SK-N-SH (cell line): ENCODE results near the gene GEN1. TPM values are rescaled to one million over a fixed set of nuclear protein-coding genes. Genes with fewer than 3 reads are reported as not detected.

Experiments
- CTCF ChIA-PET: fragments of 300-600, 350-600 bp; formaldehyde crosslinking; extraction: SDS; loops from one replicate; lab custom pipeline; 2021; lab: Yijun Ruan, JAX
- POLR2A ChIA-PET: fragments of 350-600 bp; sonication (Branson Sonifier 250); formaldehyde crosslinking; extraction: SDS; loops from one replicate; lab custom pipeline; 2020; ENCODE audit warnings: antibody characterized with exemption, inconsistent platforms; lab: Yijun Ruan, JAX
- DNase-seq: peaks from one replicate; pipeline ENCODE4 v3.0.0; 2012
- H2AFZ ChIP-seq: fragments of 200-600 bp; sonication (generic); 2 replicates; pipeline ENCODE4 v1.8.1; 2016; ENCODE audit warnings: antibody characterized with exemption, mild to moderate bottlenecking, low read depth
- H3F3A ChIP-seq: fragments of 200-600 bp; sonication (generic); replicated peaks from 2 replicates; pipeline ENCODE3; 2016; ENCODE audit warnings: antibody characterized with exemption, mild to moderate bottlenecking; ENCODE audit not compliant: insufficient read depth
- H3K27ac ChIP-seq, 2 experiments: fragments of 200-500 bp in 1 of 2; fragments of 200-600 bp in 1 of 2; sonication (Bioruptor generic) in 1 of 2; sonication (generic), shearing (Covaris generic) in 1 of 2; 2 replicates each; pipeline versions ENCODE4 v1.5.1 to v1.6.1; 2014 to 2016; ENCODE audit warnings: low read depth in 2 of 2, inconsistent platforms in 1 of 2, low read length in 1 of 2, mild to moderate bottlenecking in 1 of 2, mixed read lengths in 1 of 2
- H3K27me3 ChIP-seq: fragments of 200-600 bp; sonication (generic), shearing (Covaris generic); 2 replicates; pipeline ENCODE4 v1.6.1; 2016; ENCODE audit warnings: mixed run types; ENCODE audit not compliant: insufficient read depth
- H3K36me3 ChIP-seq, 2 experiments: fragments of 200-500 bp in 1 of 2; fragments of 200-600 bp in 1 of 2; sonication (Bioruptor generic) in 1 of 2; sonication (generic) in 1 of 2; replicated peaks in 1 of 2; 2 replicates each; pipeline versions ENCODE3 to v1.5.1; 2014 to 2016; ENCODE audit warnings: low read length in 1 of 2, mild to moderate bottlenecking in 1 of 2; ENCODE audit not compliant: insufficient read depth in 2 of 2, control insufficient read depth in 1 of 2
- H3K4me1 ChIP-seq, 2 experiments: fragments of 200-500 bp in 1 of 2; fragments of 200-600 bp in 1 of 2; sonication (Bioruptor generic) in 1 of 2; sonication (generic), shearing (Covaris generic) in 1 of 2; 2 replicates each; pipeline versions ENCODE4 v1.5.1 to v1.6.1; 2014 to 2016; ENCODE audit warnings: low read depth in 1 of 2, low read length in 1 of 2, mixed run types in 1 of 2; ENCODE audit not compliant: insufficient read depth in 2 of 2, control insufficient read depth in 1 of 2
- H3K4me2 ChIP-seq: fragments of 200-600 bp; sonication (generic), shearing (Covaris generic); 2 replicates; pipeline ENCODE4 v1.6.1; 2017; ENCODE audit warnings: mixed run types
- H3K4me3 ChIP-seq, 2 experiments: fragments of 200-500 bp in 1 of 2; fragments of 200-600 bp in 1 of 2; sonication (Bioruptor generic) in 1 of 2; sonication (generic), shearing (Covaris generic) in 1 of 2; 2 replicates each; pipeline versions ENCODE4 v1.5.1 to v1.8.1; 2014 to 2016; ENCODE audit warnings: low read depth in 2 of 2, inconsistent platforms in 1 of 2, low read length in 1 of 2, mild to moderate bottlenecking in 1 of 2, mixed read lengths in 1 of 2, moderate library complexity in 1 of 2
- H3K79me2 ChIP-seq: fragments of 200-600 bp; sonication (generic); 2 replicates; pipeline ENCODE4 v1.8.1; 2017; ENCODE audit warnings: mild to moderate bottlenecking; ENCODE audit not compliant: insufficient read depth
- H3K9ac ChIP-seq: fragments of 200-600 bp; sonication (generic); 2 replicates; pipeline ENCODE4 v1.6.1; 2017; ENCODE audit warnings: mixed run types
- H3K9me2 ChIP-seq: fragments of 200-600 bp; sonication (generic); 2 replicates; pipeline ENCODE4 v1.6.1; 2017; ENCODE audit warnings: mixed run types
- H3K9me3 ChIP-seq: fragments of 200-600 bp; sonication (generic); 2 replicates; pipeline ENCODE4 v1.6.1; 2017; ENCODE audit warnings: mixed run types, mild to moderate bottlenecking, moderate library complexity
- H4K20me1 ChIP-seq: fragments of 200-600 bp; sonication (generic); 2 replicates; pipeline ENCODE4 v1.6.1; 2017; ENCODE audit warnings: mild to moderate bottlenecking, mixed run types; ENCODE audit not compliant: insufficient read depth
- EP300 ChIP-seq, 2 experiments: IDR thresholded peaks; 2 replicates each; pipeline versions ENCODE4 v1.4.0 to v1.6.1; 2012; ENCODE audit warnings: borderline replicate concordance in 1 of 2, low read depth in 1 of 2, low read length in 1 of 2
- FOSL2 ChIP-seq: IDR thresholded peaks from 2 replicates; pipeline ENCODE4 v1.4.0; 2012; ENCODE audit warnings: low read depth, mild to moderate bottlenecking, moderate library complexity, borderline replicate concordance
- FOXJ3 ChIP-seq: sonication (generic); formaldehyde crosslinking; IDR thresholded peaks from 2 replicates; pipeline ENCODE4 v1.5.1; 2020; ENCODE audit warnings: mild to moderate bottlenecking, missing genetic modification reagents
- GATA2 ChIP-seq: sonication (generic); formaldehyde crosslinking; IDR thresholded peaks from 2 replicates; pipeline ENCODE4 v1.5.0; 2020; ENCODE audit warnings: mild to moderate bottlenecking, missing genetic modification reagents
- JUND ChIP-seq: IDR thresholded peaks from 2 replicates; pipeline ENCODE4 v1.4.0; 2012
- MEF2A ChIP-seq: IDR thresholded peaks from 2 replicates; pipeline ENCODE4 v1.4.0; 2012; ENCODE audit warnings: low read depth, borderline replicate concordance
- MXI1 ChIP-seq: IDR thresholded peaks from 2 replicates; pipeline ENCODE4 v1.6.1; 2012; ENCODE audit warnings: mild to moderate bottlenecking, low read depth, low read length, improper control_type of control experiment
- NRF1 ChIP-seq: IDR thresholded peaks from 2 replicates; pipeline ENCODE4 v1.6.1; 2012; ENCODE audit warnings: low read depth, mild to moderate bottlenecking, low read length
- PBX3 ChIP-seq: IDR thresholded peaks from 2 replicates; pipeline ENCODE4; 2012
- RFX5 ChIP-seq: IDR thresholded peaks from 2 replicates; pipeline ENCODE4 v1.6.1; 2012; ENCODE audit warnings: mild to moderate bottlenecking, improper control_type of control experiment, low read length
- TEAD4 ChIP-seq: IDR thresholded peaks from 2 replicates; pipeline ENCODE4 v1.4.0; 2012; ENCODE audit warnings: mild to moderate bottlenecking, borderline replicate concordance; ENCODE audit not compliant: insufficient read depth
- YY1 ChIP-seq: IDR thresholded peaks from 2 replicates; pipeline ENCODE4 v1.4.0; 2012; ENCODE audit warnings: low read depth, mild to moderate bottlenecking
- WGBS: methylation state at CpG from one replicate; pipeline ENCODE4 v1.1.6; 2017; ENCODE audit warnings: low lambda C conversion rate; 5-methylcytosine and 5-hydroxymethylcytosine counted together
- polyA plus RNA-seq, 3 experiments: library from polyadenylated mRNA; depleted of rRNA; stranded (reverse); fragments of >200 nt; gene quantifications; 2 replicates each; pipeline ENCODE4 v1.2.3, GENCODE V29; 2012
- TF ChIP-seq, protein P1 (sequence below): IDR thresholded peaks from 2 replicates; pipeline ENCODE4 v1.6.1; 2012; ENCODE audit warnings: mild to moderate bottlenecking, low read depth, low read length, moderate library complexity
- TF ChIP-seq, protein P2 (sequence below): IDR thresholded peaks from 2 replicates; pipeline ENCODE4 v1.4.0; 2012; ENCODE audit warnings: low read depth, borderline replicate concordance

Gene GEN1
- polyA plus RNA-seq, 1 of the 3 experiments (the other 2 are of a cell fraction) = 5.3 TPM

DNA sequence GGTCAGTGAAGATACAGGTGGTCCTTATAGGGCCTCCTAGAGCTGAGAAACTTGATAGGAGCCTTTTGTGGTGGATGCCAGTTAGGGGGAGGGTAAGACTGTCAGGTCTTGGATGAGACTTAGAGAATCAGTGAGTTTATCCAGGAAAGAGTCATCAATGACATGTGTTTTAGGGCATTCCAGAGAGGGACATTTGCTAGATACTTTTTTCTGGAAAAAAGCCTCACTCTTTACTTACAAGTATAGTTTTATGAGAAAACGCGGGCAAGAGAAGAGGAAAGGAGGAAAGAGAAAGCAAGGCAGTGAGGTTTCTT is 37.8 kb downstream of the GEN1 start:
- Histone ChIP-seq H2AFZ (no peak overlapping the region), H3K27me3 (no peaks in the 10 kb centered on the region), H3K79me2 (no peaks in the 10 kb centered on the region), H4K20me1 (no peaks in the 10 kb centered on the region), H3K27ac (no peak overlapping the region), H3F3A (no peaks in the 10 kb centered on the region), H3K9ac (no peak overlapping the region), H3K9me2 (no peaks in the 10 kb centered on the region), H3K4me1 (peaks cover 4 to 22% of the 10 kb centered on the region in 2 experiments; a peak in 2 of 4 replicates), H3K9me3 (no peaks in the 10 kb centered on the region), H3K4me3 (no peak overlapping the region), H3K36me3 (no peaks in the 10 kb centered on the region), H3K4me2 (no peak overlapping the region)
- CTCF ChIA-PET = interaction anchor here (0.9 to 1.5 kb wide), 2 partner anchors 15 to 72 kb away, joined by 3 to 4 read pairs; no protein-coding TSS in a partner anchor
- 92% methylated on average over 2 of the region's 2 CpGs for WGBS
- no peak for DNase-seq
- TF ChIP-seq EP300 (IDR thresholded peaks at IDR 0.05; ENCODE audit: borderline replicate concordance in 1 of 2, low read depth in 1 of 2, low read length in 1 of 2) (no peak), FOXJ3 (no peak), TEAD4 (no peak)
- POLR2A ChIA-PET = no interaction called here

DNA sequence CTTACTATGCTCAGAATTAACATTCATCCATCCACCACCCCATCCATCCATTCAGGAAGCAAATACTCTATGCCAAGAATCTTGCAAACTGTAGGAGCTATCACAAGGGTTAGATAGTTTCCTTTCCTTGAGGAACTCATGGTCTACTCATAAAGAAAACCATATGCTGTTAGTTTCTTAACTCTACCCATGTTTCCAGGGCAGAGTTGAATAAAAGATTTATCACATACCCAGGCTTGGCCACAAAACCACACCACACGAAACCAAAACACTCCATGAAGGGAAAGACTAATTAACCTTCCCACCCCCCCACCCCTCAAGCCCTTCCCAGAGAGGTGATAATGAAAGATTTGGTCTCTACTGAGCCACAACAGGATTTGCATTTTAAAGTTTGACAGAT is 38.6 kb downstream of the GEN1 start:
- H3F3A ChIP-seq = no peaks in the 10 kb centered on the region
- H3K4me3 ChIP-seq = no peak overlapping the region
- TF ChIP-seq PBX3 = no peak
- TF ChIP-seq, all 33 proteins: peak for 0
- Histone ChIP-seq H3K36me3 (no peaks in the 10 kb centered on the region), H3K9me3 (no peaks in the 10 kb centered on the region), H3K9me2 (no peaks in the 10 kb centered on the region), H3K79me2 (no peaks in the 10 kb centered on the region), H3K4me1 (peaks cover 4 to 21% of the 10 kb centered on the region in 2 experiments; a peak in 2 of 4 replicates), H4K20me1 (no peaks in the 10 kb centered on the region), H2AFZ (no peak overlapping the region), H3K27ac (no peak overlapping the region), H3K9ac (no peak overlapping the region), H3K27me3 (no peaks in the 10 kb centered on the region), H3K4me2 (no peak overlapping the region)
- WGBS = 29% methylated on average over 1 of the region's 1 CpG
- no peak for DNase-seq
- ChIA-PET POLR2A (no interaction called here), CTCF (interaction anchor here (0.6 kb wide), 1 partner anchor 1006 kb away, joined by 3 read pairs; no protein-coding TSS in a partner anchor)

GRCh38 chr2:17793296-17793695 is 39.4 kb downstream of the GEN1 start:
- Histone ChIP-seq H3K4me1 (peaks cover 4 to 14% of the 10 kb centered on the region in 2 experiments; a peak in 2 of 4 replicates), H3K4me2 (no peak overlapping the region), H3K79me2 (no peaks in the 10 kb centered on the region), H3F3A (no peaks in the 10 kb centered on the region), H3K9ac (no peak overlapping the region), H2AFZ (no peak overlapping the region), H3K9me2 (no peaks in the 10 kb centered on the region), H3K36me3 (no peaks in the 10 kb centered on the region), H3K27ac (no peak overlapping the region), H4K20me1 (no peaks in the 10 kb centered on the region), H3K4me3 (no peak overlapping the region), H3K27me3 (no peaks in the 10 kb centered on the region), H3K9me3 (no peaks in the 10 kb centered on the region)
- POLR2A ChIA-PET = no interaction called here
- CTCF ChIA-PET = interaction anchor here (0.6 to 0.7 kb wide), 2 partner anchors 122 to 1005 kb away, joined by 3 read pairs; no protein-coding TSS in a partner anchor
- DNase-seq = no peak
- 56% methylated on average over 4 of the region's 4 CpGs for WGBS
- no peak for TF ChIP-seq YY1
- TF ChIP-seq FOSL2 = no peak
- TF ChIP-seq, protein P1, sequence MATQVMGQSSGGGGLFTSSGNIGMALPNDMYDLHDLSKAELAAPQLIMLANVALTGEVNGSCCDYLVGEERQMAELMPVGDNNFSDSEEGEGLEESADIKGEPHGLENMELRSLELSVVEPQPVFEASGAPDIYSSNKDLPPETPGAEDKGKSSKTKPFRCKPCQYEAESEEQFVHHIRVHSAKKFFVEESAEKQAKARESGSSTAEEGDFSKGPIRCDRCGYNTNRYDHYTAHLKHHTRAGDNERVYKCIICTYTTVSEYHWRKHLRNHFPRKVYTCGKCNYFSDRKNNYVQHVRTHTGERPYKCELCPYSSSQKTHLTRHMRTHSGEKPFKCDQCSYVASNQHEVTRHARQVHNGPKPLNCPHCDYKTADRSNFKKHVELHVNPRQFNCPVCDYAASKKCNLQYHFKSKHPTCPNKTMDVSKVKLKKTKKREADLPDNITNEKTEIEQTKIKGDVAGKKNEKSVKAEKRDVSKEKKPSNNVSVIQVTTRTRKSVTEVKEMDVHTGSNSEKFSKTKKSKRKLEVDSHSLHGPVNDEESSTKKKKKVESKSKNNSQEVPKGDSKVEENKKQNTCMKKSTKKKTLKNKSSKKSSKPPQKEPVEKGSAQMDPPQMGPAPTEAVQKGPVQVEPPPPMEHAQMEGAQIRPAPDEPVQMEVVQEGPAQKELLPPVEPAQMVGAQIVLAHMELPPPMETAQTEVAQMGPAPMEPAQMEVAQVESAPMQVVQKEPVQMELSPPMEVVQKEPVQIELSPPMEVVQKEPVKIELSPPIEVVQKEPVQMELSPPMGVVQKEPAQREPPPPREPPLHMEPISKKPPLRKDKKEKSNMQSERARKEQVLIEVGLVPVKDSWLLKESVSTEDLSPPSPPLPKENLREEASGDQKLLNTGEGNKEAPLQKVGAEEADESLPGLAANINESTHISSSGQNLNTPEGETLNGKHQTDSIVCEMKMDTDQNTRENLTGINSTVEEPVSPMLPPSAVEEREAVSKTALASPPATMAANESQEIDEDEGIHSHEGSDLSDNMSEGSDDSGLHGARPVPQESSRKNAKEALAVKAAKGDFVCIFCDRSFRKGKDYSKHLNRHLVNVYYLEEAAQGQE = no peak
- TF ChIP-seq JUND = no peak
- no peak for TF ChIP-seq MXI1
- TF ChIP-seq NRF1 = no peak
- TF ChIP-seq RFX5 = no peak
- TF ChIP-seq EP300 (IDR thresholded peaks at IDR 0.05; ENCODE audit: borderline replicate concordance in 1 of 2, low read depth in 1 of 2, low read length in 1 of 2) = no peak
- TF ChIP-seq MEF2A = no peak
- no peak for TF ChIP-seq TEAD4
- TF ChIP-seq, protein P2, sequence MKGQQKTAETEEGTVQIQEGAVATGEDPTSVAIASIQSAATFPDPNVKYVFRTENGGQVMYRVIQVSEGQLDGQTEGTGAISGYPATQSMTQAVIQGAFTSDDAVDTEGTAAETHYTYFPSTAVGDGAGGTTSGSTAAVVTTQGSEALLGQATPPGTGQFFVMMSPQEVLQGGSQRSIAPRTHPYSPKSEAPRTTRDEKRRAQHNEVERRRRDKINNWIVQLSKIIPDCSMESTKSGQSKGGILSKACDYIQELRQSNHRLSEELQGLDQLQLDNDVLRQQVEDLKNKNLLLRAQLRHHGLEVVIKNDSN = no peak
- TF ChIP-seq GATA2 (CRISPR knock-in tag) = no peak
